Measurements from ENCODE around the gene ASAP2.

ASAP2 gene

DNA sequence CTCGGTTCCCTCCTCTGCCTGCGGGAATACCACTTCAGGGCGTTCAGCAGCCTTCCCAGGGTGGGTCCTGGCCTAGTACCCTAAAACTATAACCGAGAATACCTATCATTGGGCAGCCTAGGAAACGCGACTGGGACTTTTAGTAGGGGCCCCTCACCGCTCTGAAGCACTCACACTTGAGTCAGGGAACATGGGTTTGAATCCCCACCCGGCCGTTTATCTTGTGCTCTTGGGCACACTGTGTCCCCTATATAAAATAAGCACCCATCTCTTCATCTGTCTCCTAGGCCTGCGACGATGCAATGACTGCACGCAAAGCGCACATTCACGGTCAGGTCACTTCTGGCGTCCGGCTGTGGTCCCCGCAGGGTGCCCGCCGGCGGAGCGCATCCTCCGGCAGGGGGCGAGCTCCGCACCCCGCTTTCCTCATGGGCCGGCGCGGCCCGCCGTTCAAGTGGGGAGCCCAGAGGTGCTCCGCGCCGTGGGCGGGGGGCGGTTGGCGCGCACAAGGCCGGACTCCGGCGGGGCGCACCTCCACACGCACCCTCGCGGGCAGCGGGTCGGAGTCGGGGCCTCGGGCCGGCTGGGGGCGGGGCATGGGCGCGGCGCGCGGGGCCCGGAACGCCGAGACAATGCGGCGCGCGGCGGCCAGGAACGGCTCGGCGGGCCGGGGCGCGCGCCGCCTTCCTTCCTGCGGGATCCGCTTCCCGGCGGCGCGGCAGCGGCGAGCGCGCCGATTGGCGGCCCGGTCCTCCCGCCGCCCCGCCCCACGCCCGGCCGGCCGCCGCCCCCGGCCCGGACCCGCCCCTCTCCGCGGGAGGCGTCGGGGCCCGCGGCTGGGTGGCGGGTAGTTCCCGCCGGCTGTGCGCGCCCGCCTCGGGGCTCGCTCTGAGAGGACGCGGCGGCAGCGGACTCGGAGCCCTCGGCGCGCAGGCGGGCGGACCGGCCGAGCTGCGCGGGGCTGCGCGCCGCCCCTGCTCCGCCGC, at the start of gene ASAP2:
Gene ASAP2, plus strand, starts transcription at position 850 of the 986 bp plus-strand sequence. CDS start 293 bp downstream, outside the sequence.
- peak; percentile 14 for DNase-seq

DNA sequence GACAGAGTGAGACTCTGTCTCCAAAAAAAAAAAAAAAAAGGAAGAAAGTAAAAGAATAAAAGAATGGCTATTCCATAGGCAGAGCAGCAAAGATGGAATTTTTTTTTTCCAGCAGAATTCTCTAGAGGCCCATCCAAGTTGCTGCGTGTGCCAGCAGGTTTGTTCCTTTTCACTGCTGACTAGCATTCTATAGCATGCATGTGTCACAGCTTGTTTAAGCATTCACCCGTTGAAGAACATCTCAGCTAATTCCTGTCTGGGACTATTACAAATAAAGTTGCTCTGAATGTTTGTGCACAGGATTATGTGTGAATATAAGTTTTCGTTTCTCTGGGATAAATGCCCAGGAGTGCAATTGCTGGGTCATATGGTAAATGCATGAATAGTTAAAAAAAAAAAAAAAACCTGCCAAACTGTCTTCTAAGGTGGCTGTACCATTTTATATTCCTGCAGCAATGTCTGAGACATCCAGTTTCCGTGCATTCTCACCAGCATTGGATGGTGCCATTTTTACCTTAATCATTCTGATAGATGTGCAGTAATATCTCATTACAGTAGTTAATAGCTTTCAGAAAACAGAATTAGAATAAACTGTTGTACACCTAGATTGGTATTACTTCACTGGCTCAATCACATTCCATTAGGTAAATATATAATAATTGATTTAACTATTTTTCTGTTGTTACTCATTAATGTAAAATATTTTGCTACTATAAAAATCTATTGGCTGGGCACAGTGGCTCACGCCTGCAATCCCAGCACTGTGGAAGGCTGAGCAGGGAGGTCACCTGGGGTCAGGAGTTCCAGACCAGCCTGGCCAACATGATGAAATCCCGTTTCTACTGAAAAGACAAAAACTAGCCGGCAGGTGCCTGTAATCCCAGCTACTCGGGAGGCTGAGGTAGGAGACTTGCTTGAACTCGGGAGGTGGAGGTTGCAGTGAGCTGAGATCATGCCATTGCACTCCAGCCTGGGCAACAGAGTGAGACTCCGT, 47.5 kb upstream of the ASAP2 start:
- no peak for DNase-seq

DNA sequence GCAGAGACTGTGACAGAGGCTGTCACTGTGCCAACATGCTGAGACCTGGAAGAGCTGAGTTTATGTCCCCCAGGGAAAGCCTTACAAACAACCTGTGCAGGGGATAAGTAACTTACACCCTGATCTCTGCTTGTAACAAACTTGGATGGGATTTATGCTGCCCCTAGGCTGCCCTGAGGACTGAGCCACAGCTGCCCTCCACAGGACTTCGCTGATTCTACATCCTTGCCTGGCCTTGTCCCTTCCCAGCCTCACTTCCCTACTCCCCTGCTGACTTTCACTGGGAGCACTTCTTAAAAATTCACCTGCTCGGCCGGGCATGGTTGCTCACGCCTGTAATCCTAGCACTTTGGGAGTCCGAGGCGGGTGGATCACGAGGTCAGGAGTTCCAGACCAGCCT, 45.9 kb upstream of the ASAP2 start:
- no peak for DNase-seq

DNA sequence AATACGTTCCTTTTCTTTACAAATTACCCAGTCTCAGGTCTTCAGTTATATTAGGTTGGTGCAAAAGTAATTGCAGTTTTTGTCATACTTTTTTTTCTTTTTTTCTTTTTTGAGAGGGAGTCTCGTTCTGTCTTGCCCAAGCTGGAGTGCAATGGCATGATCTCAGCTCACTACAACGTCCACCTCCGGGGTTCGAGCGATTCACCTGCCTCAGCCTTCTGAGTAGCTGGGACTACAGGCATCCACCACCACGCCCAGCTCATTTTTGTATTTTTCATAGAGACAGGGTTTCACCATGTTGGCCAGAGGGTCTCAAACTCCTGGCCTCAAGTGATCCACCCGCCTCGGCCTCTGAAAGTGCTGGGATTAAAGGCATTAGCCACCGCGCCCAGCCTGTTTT, 43.8 kb upstream of the ASAP2 start:
- no peak for DNase-seq

DNA sequence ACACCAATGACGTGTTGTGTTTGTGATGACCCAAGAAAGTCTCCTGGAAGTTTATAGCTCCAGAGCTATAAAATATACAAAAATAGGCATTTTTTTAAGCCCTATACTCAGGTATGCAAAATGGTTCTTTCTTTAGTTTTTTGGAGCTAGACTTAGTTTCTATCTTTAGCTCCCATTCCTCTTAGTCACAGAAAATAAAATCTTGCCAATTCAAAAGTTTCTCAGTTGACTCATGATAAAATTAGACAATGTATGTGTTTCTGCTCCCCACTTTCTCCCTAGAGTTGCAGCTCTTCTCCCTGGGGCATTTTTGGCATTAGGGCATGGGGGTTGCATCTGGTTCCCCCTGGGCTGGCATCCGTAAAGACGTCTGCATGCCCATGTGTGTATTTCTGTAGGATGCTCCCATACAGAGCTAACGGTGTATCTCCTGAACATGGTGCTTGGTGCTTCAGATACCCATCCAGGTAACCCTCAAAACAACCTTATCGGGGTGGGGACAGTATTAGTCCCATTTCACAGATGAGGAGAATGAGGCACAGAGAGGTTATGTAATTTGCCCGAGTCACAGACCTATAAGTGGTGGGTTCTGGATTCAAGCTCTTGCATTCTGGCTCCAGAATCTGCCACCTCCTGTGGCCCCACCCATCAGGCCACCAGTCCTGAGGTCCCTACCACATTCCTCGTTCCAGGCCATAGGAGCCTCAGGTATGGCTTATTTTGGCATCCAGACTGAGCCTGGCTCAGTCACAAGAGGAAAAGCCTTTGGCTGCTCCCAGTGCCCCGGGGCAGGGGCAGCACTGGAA, 43.1 kb upstream of the ASAP2 start:
- no peak for DNase-seq

DNA sequence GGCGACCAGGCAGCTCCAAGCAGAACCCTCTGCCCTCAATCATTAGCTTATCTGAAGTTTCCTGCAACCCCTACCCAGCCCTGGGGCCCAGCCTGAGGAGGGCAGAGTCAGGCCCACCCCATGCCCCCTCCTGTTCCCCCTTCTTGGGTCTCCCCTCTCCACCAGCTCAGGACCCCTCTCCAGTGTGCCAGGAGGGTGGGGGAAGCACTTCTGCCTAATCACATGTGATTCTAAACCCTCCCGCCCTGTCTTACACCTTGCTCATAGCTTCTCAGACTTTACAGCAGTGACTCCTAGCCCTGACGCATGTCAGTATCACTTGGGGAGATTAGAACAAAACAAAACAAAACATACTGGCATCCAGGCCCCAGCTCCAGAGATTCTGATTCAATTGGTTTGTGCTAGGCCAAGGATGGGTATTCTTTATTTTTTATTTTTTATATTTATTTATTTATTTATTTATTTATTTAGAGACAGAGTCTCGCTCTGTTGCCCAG, 42.5 kb upstream of the ASAP2 start:
- no peak for DNase-seq

DNA sequence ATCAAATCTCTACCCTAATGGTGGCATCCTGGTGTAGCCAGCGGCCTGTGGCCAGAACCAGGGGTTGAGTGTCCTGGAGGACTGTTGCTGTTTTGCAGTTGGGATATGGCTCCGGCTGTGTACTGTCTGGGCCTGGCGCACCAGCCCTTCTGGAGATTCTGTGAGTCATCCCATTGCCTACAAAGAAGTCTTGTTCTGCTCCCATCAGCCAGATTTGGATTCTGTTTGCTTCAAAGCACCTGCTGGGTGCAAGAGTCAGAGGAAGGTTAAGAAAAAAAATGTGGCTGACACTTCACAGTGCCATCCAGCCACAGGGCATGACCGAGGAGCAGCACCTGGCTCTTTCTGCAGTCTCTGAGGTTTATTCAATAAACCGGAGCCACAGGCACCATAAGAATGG, 41.0 kb upstream of the ASAP2 start:
- no peak for DNase-seq

DNA sequence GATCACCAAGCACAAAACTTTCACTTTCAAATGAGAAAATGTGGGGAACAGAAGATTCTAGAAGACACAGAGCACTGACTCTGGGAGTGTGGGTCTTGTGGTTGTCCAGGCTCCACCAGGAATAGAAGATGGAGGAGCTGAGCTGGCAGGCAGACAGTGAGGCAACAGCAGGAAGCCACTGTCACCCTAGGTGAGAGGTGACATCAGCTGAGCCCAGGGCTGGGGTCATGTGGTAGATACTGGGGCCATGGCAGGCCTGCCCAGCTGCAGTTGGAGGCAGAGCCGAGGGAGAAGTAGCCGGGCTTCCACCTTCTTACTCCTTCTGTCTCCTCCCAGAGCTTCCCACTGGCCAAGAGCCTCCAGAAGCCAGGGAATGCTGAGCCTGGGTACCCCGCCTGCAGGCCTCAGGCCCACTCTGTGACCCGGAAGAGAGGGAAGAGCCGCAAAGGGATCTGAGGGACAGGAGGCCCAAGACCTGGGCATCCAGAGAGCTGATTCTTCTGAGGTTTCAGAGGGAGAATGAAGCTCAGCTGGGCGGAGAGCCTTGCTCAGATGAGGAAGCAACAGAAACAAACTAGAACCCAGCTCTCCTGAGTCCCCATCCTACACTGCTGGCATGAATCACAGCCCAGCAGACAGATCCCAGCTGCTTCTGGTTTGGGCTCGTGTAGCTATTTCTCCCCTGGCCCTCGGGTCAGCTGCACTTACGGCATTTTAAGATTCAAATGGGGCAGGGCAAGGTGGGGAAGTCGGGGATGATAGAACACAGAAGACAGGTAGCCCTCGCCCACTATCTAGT, 39.8 kb upstream of the ASAP2 start:
- no peak for DNase-seq

DNA sequence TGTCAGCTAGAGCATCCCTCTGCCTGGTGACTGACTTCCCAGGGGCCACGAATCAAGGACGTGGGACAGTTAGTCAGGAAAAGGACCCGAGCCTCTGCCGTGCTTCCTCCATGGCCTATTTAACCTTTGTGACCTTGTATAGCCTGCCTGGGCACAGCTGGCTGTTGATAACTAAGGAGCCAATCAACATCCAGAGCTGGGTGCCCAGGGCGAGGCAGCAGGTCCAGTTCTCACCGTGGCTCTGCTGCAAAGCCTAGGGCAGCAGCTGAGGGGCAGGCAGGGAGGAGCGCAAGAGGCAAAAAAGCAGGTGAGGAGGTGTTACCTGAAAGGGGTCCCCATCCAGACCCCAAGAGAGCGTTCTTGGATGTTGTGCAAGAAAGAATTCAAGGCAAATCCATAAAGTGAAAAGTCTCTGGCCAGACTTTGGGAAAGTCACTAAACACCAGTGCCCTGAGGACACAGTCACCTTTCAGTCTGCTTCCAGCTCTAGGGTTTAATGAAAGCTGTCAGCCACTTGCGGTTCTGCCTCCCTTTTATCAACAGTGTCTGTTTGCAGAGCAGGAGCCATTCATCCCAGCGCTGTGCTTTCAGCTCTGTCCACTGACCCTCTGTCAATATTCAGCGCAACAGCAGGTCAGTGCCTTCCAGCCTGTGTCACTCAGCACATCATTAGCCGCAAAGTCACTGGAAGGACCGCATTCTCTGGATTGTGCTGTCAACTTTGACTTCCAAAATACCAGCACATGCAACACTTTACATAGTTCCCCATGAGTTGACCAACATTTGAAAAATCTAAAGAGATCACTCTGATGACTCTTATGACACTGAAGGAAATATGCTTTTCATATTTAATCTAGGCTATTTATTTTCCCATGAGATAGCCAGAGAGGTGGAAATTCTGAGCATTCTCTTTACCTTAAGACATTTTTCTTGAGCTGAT, 38.6 kb upstream of the ASAP2 start:
- no peak for DNase-seq

DNA sequence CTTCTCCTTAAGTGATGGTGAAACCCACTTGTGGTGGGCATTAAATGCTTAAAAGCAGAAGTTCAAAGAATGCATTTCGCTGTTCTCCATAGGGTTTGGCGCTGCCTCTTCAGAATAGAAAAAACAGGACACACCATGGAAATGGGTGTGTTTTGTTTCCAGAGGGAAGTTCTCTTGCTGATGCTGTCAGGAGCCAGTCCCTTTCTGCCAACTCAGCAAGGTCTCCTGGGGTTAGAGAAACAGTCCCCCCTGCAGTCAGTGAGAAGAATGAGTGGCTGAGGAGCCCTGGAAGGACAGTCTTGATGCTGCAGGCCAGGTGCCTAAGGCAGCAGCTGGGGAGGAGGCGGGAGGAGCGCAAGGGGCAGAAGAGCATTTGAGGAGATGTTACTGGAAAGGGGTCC, 37.8 kb upstream of the ASAP2 start:
- DNase-seq = no peak

DNA sequence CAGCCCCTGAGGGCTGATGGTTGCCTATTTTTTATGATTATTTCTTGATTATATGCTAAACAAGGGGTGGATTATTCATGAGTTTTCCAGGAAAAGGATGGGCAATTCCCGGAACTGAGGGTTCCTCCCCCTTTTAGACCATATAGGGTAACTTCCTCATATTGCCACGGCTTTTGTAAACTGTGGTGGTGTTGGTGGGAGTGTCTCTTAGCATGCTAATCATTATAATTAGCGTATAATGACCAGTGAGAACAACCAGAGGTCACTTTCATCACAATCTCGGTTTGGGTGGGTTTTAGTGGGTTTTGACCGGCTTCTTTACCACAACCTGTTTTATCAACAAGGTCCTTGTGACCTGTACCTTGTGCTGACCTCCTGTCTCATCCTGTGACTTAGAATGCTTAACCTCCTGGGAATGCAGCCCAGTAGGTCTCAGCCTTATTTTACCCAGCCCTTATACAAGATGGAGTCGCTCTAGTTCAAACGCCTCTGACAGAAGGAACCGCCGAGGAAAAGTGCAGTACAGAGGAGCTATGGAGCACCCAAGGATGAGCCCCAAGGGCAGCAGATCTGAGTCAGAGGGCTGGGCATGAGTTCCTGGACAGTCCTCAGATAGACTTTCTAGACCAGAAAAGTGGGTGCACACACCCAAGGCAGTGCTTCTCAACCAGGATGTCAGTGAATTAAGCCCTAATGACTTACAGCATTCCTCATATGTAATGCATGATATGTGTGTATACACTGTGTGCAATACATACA, 37.1 kb upstream of the ASAP2 start:
- no peak for DNase-seq

DNA sequence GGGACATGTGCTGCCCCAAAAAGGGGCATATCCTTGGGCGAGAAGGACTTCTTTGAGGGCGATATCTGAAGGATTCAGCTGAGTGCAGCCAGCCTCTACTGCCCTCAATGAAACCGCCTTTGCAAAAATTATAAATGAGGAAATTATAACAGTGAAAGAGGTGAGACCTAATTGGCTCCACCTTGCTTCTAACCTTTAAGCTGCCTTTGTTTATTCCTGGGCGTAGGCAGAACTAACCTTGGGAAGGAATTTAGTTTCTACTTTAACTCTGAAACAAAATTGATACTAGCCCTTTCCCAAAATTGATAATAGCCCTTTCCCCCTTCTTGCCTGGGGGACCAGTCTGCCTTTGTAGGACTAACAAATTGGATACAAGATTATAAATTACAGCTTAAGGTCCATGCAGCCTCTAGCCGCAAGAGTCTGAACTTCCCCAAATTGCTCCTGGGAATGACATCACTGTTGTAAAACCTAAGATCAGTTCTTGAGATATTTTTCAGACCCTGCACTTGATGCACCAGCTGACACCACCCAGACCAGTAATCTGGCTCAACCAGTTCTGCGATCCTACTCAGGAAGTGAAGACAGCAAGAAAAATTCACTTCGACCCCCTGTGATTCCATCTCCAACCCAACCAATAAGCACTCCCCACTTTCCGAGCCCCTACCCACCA, 36.0 kb upstream of the ASAP2 start:
- DNase-seq = no peak

DNA sequence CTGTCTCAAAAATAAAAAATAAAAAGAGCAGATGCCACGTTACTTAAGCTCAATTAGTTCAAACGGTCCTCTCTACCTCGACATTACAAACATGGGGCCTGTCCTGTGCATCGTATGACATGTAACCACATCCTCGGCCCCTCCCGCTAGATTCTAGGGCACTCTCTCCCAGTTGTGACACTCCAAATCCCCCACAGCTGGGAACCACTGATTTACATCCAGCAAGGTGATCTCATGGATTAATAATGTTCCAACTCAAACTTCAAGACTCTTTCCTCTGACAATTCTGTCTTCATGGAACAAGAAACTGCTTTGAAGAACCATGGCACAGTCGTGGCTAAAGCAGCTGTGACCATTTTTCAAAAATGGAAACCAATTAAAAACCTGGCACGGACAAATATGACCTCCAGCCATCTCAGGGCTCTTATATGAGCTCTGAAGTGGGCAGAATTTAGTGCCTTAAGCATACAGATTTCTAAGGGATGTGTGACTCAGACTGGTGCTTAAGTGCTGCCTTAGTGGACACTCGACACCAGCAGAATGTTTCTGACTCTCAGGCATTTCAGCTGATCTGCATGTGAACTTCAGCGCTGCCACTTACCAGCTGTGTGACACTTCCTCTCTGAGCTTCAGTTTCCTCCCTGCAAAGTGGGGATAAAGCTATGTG, 31.7 kb upstream of the ASAP2 start:
- DNase-seq = no peak

DNA sequence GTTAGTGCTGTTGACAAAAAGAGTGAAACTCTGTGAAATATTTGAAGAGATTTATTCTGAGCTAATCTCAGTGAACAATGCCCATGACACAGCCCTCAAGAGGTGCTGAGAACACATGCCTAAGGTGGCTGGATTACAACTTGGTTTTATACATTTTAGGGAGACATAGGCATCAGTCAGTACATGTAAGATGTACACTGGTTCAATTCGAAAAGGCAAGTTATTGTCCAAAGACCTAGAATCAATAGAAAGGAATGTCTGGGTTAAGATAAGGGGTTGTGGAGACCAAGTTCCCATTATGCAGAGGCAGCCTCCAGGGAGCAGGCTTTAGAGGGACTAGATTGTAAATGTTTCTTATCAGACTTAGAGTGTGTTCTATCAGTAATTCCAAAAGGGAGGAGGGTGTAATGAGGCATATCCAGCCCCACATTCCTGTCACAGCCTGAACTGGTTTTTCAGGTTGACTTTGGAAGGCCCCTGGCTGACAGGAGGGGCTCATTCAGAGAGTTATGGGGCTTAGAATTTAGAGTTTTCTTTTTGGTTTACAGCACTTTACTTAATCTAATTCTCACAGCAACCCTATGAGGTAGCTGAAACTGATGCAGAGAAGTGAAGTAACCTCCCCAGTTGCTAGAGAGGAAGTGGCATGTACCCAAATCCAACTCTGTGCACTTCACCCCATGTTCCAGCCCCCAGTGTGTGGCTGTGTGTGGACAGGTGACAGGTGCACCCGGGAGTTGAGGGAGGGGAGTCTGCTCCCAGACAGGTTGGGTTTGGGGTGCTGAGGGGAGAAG, 28.3 kb upstream of the ASAP2 start:
- DNase-seq = no peak

DNA sequence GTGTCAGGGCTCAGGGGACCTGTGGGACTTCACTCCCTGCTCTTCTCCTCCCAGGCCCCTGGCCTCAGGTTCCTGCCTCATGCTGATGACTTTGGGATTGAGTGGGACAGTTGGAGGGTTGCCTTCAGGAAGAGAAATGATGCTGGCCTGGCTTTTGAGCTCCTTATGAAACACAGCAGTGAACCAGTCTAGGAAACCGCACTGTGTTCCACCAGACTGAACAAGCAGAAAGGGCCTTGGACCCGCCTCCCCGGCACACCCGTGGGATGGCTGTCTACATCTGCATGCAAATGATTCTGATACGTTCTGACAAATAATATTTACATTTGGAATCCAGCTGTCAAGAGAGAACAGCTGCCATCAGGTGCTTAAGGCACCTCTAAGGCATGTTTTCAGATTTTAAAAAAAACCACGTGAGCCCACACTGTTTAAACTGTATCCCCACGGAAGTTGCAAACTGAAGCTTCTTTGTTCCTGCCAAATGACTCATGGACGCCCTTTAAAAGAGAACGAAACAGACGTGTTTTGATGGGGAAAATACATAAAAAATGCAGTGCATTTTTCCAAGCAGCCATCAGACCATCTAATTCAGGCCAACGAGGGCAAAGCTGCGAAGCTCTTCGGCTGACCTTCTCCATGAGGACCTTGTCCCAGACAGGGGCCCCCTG, 27.6 kb upstream of the ASAP2 start:
- no peak for DNase-seq

DNA sequence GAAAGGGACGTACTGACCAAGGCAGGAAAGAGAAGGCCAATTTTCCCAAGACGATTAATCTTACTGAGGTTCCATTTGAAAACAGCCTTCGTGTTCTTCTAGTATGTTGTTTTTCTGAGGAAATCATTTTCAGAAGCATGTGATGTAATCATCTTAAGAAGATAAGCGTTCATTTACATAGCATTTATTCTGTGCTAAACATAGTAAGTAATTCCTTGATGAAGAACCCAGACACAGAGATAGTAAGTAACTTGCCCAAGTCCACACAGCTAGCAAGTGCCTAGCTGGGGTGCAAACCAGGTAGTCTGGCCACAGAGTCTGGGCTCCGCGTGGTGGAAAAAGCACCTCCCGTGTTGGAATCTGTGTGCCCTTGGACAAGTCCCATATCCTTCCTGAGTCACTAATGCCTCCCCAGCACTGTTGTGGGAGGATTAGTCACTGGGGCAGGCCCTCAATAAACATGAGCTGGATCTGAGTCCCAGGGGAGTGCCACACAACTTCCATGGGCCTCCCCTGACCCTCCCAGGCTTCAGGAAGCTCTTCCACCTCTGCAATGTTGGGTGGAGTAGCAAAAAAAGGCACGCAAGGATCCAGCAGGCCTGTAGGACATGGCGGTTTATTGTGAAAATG, 26.9 kb upstream of the ASAP2 start:
- no peak for DNase-seq

Data from activated gamma-delta T cell treated with Interleukin-2 at 50 U/mL for 16 hours (primary cell).